ENCODE results near the gene FOXE3.

The FOXE3 gene

GRCh38 chr1:47415728-47416318 is at the start of gene FOXE3:
FOXE3 (plus strand) TSS chr1:47416285; CDS start chr1:47416316, 31 bp downstream.
- FAIRE-seq: no peak

- no peak for FAIRE-seq
These were observed 48.4 kb upstream of the FOXE3 start for GRCh38 chr1:47367651-47368050.

- FAIRE-seq: no peak
These were observed 45.0 kb upstream of the FOXE3 start for GRCh38 chr1:47371016-47371517.

- no peak for FAIRE-seq
These were observed 41.6 kb upstream of the FOXE3 start for GRCh38 chr1:47374501-47374900.

GRCh38 chr1:47378147-47378546 is 37.9 kb upstream of the FOXE3 start:
- FAIRE-seq: peak; percentile 9

- no peak for FAIRE-seq
These were observed 35.4 kb upstream of the FOXE3 start for GRCh38 chr1:47380699-47381098.

- FAIRE-seq: no peak
These were observed 33.6 kb upstream of the FOXE3 start for GRCh38 chr1:47382399-47382983.

GRCh38 chr1:47384083-47384482 is 32.0 kb upstream of the FOXE3 start:
- no peak for FAIRE-seq

- no peak for FAIRE-seq
These were observed 31.1 kb upstream of the FOXE3 start for GRCh38 chr1:47385020-47385419.

- FAIRE-seq: no peak
These were observed 29.8 kb upstream of the FOXE3 start for GRCh38 chr1:47386268-47386667.

- FAIRE-seq: no peak
These were observed 27.8 kb upstream of the FOXE3 start for GRCh38 chr1:47388030-47388890.

GRCh38 chr1:47388891-47389238 is 27.2 kb upstream of the FOXE3 start:
- FAIRE-seq: no peak

GRCh38 chr1:47389731-47390130 is 26.4 kb upstream of the FOXE3 start:
- no peak for FAIRE-seq

- no peak for FAIRE-seq
These were observed 25.2 kb upstream of the FOXE3 start for GRCh38 chr1:47390843-47391242.

GRCh38 chr1:47393141-47393540 is 22.9 kb upstream of the FOXE3 start:
- no peak for FAIRE-seq

GRCh38 chr1:47395433-47395832 is 20.7 kb upstream of the FOXE3 start:
- FAIRE-seq: no peak

- no peak for FAIRE-seq
These were observed 19.4 kb upstream of the FOXE3 start for GRCh38 chr1:47396671-47397196.

- no peak for FAIRE-seq
These were observed 16.8 kb upstream of the FOXE3 start for GRCh38 chr1:47399138-47399845.

- FAIRE-seq: no peak
These were observed 16.3 kb upstream of the FOXE3 start for GRCh38 chr1:47399846-47400155.

- FAIRE-seq: no peak
These were observed 14.3 kb upstream of the FOXE3 start for GRCh38 chr1:47401761-47402160.

GRCh38 chr1:47402591-47402990 is 13.5 kb upstream of the FOXE3 start:
- no peak for FAIRE-seq

GRCh38 chr1:47403321-47403910 is 12.7 kb upstream of the FOXE3 start:
- FAIRE-seq: no peak

- FAIRE-seq: no peak
These were observed 10.4 kb upstream of the FOXE3 start for GRCh38 chr1:47405697-47406096.

Measured in TTC549 (cell line).